GM19099 (cell line): ENCODE measurements around the gene CD96.

Experiments used
- POLR2A ChIP-seq: IDR thresholded peaks from 3 replicates; pipeline ENCODE4 v1.6.1; 2011; ENCODE audit warnings: low read depth; ENCODE audit not compliant: insufficient read length; ENCODE audit errors: extremely low read depth

The CD96 gene

DNA sequence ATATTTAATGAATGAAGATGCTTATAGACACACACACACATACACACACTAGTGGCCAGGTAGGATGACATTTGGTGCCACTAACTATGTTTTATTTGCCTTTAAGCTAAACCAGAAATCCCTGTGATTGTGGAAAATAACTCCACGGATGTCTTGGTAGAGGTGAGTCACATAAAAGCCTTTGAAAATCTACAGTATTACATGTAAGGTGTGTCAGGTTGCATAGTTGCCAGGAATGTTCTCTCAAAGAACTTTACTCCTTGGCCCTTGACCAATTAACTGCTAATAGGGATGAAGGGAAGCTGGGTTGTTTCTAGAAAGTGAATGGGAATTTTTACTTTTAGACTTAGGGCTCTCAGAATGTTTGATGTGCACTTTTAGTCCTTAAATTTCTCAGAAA lies 43.2 kb downstream of the CD96 start:
- TF ChIP-seq POLR2A = no peak

DNA sequence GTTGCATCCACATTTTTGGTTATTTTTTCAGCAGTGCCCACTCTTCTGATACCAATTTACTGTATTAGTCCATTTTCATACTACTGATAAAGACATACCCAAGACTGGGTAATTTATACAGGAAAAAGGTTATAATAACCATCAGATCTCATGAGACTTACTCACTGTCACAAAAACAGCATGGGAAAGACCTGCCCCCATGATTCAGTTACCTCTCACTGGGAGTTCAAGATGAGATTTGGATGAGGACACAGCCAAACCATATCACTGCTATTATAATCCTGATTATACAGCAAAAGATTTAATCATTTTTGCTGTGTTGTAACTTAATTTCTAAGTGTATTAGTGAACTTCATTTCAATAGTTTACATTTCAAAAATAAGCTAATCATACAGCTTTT lies 46.5 kb downstream of the CD96 start:
- TF ChIP-seq POLR2A = no peak

DNA sequence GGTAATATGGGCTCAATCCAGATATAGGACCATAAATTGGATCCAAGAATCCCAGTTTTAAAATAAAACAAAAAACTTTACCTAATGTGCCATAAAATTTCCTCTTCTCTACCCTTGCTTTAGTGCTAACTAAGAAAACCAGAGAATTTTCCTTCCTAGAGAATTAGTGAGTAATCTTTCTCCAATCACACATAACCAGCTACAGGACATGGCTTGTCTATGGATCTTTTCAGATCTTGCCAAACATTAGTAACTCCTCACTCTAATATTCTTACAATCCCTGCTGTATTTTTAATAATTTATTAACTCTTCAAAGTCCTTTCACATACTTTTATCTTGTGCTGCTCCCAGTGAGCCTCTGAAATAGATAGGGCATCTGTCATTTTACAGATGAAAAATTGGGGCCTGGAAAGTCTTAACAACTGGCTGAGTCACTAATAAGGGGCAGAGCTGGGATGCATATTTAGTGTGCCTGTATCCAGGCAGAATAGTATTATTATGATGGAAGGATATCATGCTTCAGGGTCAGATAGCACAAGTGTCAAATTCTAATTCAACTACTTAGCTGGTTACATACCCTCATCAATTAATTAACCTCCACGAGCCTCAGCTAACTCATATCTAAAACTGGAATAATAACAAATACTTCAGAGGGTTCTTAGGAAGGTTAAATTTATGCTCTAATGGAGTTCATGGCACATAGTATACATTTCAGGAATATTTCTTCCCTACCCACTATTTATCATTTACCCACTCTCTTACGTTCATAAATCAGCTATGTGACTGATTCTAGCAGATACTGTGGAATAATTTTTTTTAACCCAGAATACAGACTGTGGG lies 47.5 kb downstream of the CD96 start:
- no peak for TF ChIP-seq POLR2A

DNA sequence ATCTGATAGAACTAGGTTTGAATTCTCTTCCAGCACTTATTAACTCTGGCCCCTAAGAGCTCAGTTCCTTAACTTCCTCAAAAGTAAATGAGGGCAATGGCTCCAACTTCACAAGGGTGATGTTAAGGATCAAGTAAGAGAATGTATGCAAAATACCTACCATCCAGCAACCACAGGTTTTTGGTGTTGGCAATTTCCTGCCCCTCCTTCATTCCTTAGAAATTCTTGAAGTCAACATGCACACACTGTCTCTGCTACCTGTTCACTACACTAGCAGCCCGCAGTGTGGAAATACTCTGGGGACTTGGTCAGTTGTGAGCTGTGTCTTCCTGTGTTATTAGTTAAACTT lies 48.1 kb downstream of the CD96 start:
- no peak for TF ChIP-seq POLR2A

DNA sequence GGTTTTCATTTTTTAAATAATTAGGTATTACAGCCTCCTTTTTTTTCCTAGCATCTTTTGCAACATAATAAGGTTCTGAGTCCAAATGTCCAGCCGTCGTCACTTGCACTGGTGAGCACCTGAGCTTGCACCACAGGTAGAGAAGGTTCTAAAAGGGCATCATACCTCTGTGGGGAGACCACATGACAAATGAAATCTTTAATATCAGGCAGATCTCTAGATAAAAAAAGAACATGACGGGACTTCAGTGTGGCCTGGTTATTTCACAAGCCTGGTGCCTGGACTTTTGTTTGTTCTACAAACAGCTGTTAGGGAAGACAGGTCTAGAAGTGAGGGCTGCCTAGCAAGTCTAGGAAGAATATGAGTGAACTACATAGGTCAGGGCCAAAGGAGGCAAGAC lies 49.6 kb downstream of the CD96 start:
- TF ChIP-seq POLR2A = no peak

DNA sequence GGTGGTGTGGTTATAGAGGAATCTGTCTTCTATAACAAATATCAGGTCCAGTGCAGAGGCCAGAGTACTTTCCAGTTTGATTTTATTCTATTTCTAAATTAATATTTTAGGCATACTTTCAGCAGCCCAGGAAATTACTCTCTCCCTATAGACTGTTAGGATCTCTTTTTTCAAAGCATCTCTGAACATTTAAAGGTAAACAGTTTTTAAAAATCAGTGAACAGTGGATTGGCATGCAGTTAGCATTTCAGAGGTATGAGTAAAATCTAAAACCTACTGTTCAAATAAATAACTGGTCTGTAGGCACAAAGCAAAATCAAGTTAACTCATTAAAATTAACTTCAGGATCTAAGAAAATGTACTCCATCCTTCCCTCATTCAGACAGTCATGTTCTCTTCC lies 50.1 kb downstream of the CD96 start:
- TF ChIP-seq POLR2A = no peak

DNA sequence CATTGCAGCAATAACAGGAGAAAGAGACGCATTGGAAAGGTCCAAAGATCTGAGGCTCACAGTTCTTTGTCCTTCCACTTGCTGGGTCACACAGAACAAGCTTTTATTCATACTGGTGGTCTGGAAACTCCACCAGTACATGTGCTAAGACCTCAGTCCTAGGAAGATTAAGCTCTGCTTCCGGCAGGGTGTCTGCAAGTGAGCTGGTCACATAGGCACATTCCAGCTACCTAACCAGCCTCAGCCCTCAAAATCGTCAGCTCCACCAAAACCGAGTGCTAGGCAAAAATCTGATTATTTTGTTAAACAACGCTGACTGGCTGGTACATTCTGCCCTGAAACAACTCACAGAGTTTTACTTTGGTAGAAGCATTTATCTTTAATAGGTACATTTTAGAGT lies 50.9 kb downstream of the CD96 start:
- no peak for TF ChIP-seq POLR2A

DNA sequence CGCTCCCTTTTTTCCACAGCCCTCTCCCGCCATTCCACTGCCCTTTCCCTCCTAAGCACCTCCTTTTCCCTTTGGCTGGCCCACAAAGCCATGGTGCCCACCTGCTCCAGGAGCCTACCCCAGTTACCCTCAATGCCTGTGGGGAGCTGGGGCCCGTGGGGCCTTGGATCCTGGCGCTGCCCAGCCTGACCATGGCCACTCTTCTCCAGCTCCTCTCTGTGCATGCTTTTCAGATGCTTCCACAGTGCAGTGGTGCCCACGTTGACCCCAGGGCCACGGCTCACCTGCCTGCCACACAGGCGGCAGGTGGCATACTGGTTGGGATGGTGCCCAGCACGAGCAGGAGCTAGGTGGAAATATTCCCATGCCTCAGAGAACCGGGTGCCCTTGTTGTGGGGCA lies 51.7 kb downstream of the CD96 start:
- no peak for TF ChIP-seq POLR2A

DNA sequence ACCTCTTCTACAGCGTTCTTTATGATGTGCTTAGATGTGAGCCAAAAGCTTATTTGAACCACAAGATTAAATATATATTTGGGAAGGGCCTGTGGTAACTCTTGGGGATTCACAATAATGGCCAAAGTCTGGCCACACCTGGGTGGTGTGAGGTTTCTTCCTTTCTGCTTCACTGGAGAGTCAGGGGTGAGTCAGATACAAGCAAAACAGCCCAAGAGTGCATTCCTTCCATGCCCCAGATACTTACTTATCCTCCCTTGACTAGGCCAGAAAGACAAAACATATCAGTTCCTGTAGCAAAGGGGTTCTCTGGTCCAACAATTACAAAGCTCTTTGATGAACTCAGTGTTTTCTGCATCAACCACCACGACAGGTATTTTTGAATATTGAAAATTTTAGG lies 52.2 kb downstream of the CD96 start:
- TF ChIP-seq POLR2A = no peak

DNA sequence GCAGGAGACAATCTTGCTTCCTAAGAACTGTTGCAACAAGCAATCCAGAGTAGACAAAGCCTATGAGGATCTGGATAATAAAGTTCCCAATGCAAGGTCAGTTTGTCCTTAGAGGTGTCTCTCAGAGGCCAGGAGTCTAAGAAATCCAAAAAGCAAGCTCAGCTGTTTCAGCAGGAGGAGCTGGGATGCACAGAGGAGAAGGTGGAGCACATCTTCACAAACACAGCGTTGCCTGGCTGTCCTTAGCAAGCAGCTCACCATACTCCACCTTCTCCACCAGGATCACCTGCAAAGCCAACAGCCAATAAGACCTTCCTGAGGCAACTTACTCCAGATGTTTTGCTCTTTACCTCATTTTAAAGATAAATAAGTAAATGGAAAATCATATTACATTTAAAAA lies 52.8 kb downstream of the CD96 start:
- TF ChIP-seq POLR2A = no peak

DNA sequence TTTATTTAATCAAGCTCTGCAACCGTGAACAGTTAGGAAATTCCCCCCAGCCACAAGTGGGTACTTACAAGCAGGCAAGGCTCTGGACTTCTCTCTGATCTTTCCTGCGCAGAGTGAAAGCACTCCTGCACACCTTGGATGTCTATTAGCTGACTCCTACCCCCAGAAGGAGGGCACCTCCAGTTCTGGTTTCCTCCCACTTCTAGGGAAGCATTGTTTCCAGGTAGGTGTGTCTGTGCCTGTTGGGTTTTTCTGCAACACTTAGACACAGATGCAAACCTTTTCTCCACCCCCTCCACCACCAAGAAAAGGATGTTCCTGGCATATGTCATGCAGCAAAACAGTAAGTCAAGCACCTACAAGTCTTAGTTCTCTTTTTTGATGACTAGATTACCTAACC lies 53.2 kb downstream of the CD96 start, which contains the start of gene ZBED2:
TSS of gene ZBED2 (minus strand) at position 115 of the 400 bp plus-strand sequence. CDS start 1,145 bp downstream, outside the sequence.
- no peak for TF ChIP-seq POLR2A

DNA sequence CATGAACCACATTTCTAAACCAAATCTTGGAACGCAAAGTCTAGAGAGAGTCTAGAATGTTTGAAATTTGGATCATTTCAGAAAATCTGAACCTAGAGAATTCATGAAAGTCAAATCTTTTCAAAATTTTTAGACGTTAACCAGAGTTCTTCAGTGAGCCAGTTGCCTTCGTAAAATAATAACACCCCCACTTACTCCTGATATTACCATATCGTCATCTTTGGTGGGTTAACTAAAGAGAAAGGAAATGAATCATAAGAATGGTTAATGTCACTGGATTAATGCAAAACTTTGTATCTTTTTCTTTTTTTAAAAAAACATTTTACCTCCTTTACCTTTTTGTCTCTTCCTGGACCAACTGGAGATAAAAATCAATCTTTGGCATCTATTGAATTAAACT lies 54.3 kb downstream of the CD96 start:
- TF ChIP-seq POLR2A = no peak

DNA sequence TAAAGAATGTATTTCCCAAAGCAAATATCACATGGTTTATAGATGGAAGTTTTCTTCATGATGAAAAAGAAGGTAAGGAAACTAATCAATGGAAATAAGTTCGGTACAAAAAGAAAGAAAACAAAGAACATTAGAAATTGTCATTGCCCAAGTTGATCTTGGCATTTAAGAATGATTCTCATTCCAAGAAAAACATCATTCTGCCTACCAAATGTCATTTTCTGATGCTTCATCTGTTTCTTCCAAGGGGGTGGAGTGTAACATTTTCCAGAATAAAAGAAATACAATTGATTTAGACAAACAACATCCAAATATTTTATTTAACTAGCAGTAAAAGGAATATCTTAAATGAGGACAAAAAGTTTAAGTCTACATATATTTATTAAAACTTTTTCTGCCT lies 56.1 kb downstream of the CD96 start:
- no peak for TF ChIP-seq POLR2A

DNA sequence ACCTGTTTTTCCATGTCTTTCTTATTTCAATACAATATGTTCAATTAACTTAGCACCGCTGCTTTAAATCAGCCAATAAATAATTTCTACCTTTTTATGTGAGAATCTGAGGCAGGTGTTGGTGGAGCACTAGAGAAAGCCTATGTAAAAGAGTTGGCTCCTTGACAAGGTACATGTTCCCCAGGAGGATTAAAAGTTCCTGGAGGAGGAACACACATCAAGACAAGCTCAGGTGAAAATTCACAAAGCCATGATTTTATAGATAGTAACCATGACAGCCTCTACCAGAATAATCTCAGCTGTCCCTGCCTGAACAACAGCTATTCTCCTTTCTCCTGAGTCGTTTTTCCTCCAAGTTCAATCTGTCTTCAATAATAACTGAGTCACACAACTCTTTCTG lies 56.6 kb downstream of the CD96 start:
- TF ChIP-seq POLR2A = no peak

DNA sequence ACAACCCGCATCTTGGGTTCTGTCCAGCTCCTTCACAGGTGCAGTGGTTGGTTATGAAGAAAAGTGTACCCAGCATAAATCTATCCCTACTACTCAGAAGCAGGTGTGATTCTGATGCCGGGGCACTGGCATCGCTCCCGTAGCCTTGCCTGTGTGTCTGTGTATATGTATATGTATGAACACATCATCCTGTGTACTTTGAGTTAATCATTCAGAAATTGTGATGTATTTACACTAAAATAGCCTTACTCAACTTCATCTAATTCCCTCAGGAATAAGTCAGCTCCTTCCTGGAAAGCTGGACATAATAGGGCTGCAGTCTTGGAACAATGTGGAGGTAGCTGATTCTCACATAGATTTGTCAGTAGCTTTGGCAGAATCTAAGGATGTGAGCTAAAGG lies 59.8 kb downstream of the CD96 start:
- no peak for TF ChIP-seq POLR2A

DNA sequence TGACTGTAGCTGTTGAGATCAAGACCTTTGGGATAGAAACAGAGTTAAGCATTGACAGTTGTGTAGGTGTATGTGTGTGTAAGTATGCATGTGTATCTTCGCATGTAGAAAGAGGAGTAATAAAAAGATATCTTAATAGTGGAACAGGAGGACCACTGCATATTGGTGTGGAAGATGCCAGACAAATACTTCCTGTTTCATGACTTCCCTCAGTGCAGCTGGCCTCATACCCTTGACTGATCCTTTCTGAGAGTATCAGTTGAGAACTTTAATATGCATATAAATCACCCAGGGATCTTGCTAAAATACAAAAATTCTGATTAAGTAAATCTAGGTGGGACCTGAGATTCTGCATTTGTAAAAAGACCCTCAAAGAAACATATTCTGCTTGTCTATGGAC lies 61.7 kb downstream of the CD96 start:
- TF ChIP-seq POLR2A = no peak

DNA sequence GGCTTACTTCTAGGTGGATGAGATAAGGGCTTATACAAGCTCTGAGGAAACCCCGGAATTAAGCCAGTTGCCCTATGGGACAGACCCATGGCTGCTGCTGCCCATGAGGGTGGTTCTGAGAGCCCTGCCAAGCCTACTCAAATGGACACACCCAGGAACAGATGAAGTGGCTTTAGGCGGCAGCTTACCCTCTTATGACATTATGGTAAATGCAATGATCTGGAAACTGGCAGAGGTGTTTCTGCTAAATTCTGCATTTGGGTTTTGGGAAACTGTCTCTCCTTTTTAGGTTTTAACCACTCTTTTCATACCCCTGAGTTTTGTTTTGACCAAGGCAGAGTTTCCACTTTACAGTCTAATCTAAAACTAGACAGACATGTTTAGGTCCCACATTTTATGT lies 62.1 kb downstream of the CD96 start:
- TF ChIP-seq POLR2A = no peak
